DOHH2 (cell line): Measurements from ENCODE around the gene CNN3.

Source experiments
- CTCF ChIP-seq: fragments of 200-600 bp; sonication (generic); IDR thresholded peaks from one replicate; pipeline ENCODE4 v1.5.1; 2014; ENCODE audit warnings: antibody characterized with exemption, mild to moderate bottlenecking, low read depth, low read length; ENCODE audit not compliant: poor library complexity, severe bottlenecking
- EZH2phosphoT487 ChIP-seq: fragments of 200-600 bp; sonication (generic); IDR thresholded peaks from 2 replicates; pipeline ENCODE4 v1.6.1; 2017; ENCODE audit warnings: borderline replicate concordance, mild to moderate bottlenecking, antibody characterized with exemption, low read length, moderate library complexity, mixed read lengths

- TF ChIP-seq CTCF (no peak), EZH2phosphoT487 (no peak)
Measured at GRCh38 chr1:94962409-94963265, 35.7 kb upstream of the CNN3 start.
